ENCODE measurements around the gene NINL.

NINL gene

GRCh38 chr20:25491446-25492038, 93.8 kb downstream of the NINL start:
- TF ChIP-seq CTCF (IDR thresholded peaks at IDR 0.05; ENCODE audit: control insufficient read depth, extremely low read depth, insufficient read depth), result no peak
- no peak for DNase-seq (ENCODE audit: low read depth)
- no peak overlapping the region for H3K4me3 ChIP-seq (ENCODE audit: low read depth, low read length)

- TF ChIP-seq CTCF (IDR thresholded peaks at IDR 0.05; ENCODE audit: control insufficient read depth, extremely low read depth, insufficient read depth), result no peak
- H3K4me3 ChIP-seq (ENCODE audit: low read depth, low read length), result no peak overlapping the region
- DNase-seq (ENCODE audit: low read depth), result no peak
These were observed 94.5 kb downstream of the NINL start for GRCh38 chr20:25490656-25491445.

GRCh38 chr20:25489221-25489871, 96.0 kb downstream of the NINL start:
- DNase-seq (ENCODE audit: low read depth), result no peak
- TF ChIP-seq CTCF (IDR thresholded peaks at IDR 0.05; ENCODE audit: control insufficient read depth, extremely low read depth, insufficient read depth), result no peak
- H3K4me3 ChIP-seq (ENCODE audit: low read depth, low read length), result no peak overlapping the region

GRCh38 chr20:25487975-25488374, 97.4 kb downstream of the NINL start:
- no peak for TF ChIP-seq CTCF (IDR thresholded peaks at IDR 0.05; ENCODE audit: control insufficient read depth, extremely low read depth, insufficient read depth)
- H3K4me3 ChIP-seq (ENCODE audit: low read depth, low read length), result no peak overlapping the region
- DNase-seq (ENCODE audit: low read depth), result no peak

- no peak for DNase-seq (ENCODE audit: low read depth)
- H3K4me3 ChIP-seq (ENCODE audit: low read depth, low read length), result no peak overlapping the region
- TF ChIP-seq CTCF (IDR thresholded peaks at IDR 0.05; ENCODE audit: control insufficient read depth, extremely low read depth, insufficient read depth), result no peak
These were observed 98.0 kb downstream of the NINL start for GRCh38 chr20:25487306-25487705.

GRCh38 chr20:25486377-25486776, 99.0 kb downstream of the NINL start:
- no peak for DNase-seq (ENCODE audit: low read depth)
- no peak overlapping the region for H3K4me3 ChIP-seq (ENCODE audit: low read depth, low read length)
- TF ChIP-seq CTCF (IDR thresholded peaks at IDR 0.05; ENCODE audit: control insufficient read depth, extremely low read depth, insufficient read depth), result no peak
